Measurements from ENCODE around the gene FAM53B.

DNA sequence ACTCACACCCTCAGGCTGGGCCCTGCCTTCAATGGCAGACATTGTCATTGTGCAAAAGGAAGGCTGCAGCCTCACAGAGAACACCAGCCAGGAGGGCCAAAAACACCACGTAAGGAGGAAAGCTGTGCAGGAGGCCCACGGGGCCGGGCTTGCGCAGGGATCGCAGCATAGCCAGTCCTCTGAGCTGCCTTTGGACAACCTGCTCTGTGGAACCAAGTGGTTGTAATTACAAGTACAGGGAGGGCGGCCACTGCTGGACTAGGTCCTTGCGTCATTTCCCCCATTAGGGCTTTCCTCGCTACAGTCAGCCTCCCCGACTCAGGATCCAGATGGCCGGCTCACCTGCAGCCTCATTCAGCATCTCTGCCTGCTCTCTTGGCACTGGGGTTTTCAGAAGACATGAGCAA lies 66.9 kb downstream of the FAM53B start:
- TF ChIP-seq EP300 (IDR thresholded peaks at IDR 0.05; ENCODE audit: low read depth) (no peak), POLR2A (IDR thresholded peaks at IDR 0.05) (no peak)
- TF ChIP-seq, protein P1, sequence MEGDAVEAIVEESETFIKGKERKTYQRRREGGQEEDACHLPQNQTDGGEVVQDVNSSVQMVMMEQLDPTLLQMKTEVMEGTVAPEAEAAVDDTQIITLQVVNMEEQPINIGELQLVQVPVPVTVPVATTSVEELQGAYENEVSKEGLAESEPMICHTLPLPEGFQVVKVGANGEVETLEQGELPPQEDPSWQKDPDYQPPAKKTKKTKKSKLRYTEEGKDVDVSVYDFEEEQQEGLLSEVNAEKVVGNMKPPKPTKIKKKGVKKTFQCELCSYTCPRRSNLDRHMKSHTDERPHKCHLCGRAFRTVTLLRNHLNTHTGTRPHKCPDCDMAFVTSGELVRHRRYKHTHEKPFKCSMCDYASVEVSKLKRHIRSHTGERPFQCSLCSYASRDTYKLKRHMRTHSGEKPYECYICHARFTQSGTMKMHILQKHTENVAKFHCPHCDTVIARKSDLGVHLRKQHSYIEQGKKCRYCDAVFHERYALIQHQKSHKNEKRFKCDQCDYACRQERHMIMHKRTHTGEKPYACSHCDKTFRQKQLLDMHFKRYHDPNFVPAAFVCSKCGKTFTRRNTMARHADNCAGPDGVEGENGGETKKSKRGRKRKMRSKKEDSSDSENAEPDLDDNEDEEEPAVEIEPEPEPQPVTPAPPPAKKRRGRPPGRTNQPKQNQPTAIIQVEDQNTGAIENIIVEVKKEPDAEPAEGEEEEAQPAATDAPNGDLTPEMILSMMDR (IDR thresholded peaks at IDR 0.05) = no peak
